GM18861 (cell line): ENCODE results near the gene UNC13C.

Experiments
- ATAC-seq: cut with Tn5 transposase; IDR thresholded peaks from one replicate; pipeline ENCODE4 v1.9.1; 2021; ENCODE audit not compliant: unreplicated experiment

Gene UNC13C

DNA sequence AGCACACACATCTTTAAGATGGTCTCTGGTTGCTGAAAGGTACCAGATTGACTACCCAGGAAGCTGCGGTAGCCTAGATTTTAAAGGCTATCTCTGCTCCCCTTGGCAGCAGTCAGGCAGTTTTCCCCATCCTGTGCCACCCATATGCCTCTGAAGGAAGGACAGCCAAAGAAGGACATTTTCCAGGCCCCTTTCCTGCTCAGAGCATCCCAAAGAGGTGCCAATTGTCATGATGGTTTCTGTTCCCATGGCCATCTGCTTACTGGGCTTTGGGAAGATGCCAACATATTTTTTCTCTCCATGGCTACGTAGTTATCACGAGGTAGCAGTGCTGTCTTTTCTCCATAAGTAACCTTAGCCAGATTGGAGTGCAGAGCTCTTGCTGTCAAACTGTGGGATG, 39.7 kb downstream of the UNC13C start:
- no peak for ATAC-seq

DNA sequence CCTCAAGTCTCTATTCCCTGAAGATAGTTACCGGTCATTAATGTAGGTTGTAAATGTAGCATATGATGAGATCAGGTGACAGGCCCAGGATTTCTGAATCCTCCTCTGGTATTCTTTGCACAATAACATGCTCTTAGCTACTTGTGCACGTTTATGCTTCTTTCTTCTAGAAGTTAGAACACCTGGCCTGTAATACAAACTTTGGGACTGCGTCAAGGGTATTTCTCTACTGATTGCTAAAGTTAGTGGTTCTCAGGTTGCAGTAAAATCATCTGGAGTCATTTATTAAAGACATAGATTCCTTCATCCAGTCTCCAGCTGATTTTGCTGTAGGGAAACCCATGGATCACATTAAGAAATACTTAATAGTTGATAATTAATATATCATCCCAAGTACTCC, 48.0 kb downstream of the UNC13C start:
- ATAC-seq: no peak

DNA sequence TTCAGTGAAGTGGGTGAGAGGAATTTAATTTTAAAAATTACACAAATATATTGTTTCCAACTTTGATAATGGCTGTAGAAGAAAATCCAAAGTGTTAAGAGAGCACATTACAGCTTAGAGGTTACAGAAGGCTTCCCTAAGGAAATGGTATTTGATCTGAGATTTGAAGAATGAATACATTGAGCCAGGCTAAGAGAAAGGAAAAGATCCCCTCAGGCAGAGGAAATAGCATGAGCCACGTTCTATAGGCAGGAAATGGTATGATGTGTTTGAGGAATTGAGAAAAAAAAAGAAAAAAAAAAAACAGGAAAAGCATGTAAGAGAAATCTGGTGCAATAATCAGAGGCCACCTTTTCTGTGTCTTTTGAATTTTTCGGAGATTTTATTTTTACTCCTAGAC, 48.6 kb downstream of the UNC13C start:
- no peak for ATAC-seq

DNA sequence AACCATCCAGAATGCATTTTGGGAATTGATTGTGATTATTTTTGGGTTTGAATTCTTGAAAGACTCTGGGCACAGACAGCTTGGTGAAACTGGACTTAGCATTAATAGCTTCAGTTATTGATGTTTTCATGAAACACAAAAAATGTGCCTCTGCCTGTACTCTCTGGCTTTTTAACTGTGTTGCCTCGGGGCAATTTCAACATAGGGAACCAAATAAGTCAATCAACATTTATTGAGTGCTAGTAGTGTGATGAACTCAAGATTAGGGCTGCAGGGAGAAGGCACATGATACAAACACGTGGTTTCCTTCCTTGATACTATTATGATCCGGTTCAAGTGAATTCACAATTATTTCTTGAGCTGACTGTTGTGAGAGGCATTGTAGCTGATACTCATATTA, 50.8 kb downstream of the UNC13C start:
- ATAC-seq: no peak

DNA sequence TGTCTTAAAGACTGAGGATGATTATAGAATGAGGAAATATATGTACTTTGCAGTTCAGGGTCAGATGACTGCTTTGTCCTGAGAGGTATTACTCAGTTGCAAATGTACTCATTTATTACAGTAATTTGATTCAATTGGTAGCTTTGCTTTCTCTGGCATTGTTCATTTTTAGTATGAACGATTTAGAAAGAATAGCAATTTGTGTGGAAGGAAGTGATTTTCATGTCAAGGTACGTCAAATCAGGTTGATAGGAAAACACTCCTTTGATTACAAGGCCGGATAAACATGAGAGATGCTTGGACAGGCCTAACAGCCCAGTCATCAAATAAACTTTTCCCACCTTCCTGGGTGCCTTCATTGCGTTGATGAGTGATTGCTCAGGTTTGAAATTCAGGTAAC, 53.8 kb downstream of the UNC13C start:
- no peak for ATAC-seq

DNA sequence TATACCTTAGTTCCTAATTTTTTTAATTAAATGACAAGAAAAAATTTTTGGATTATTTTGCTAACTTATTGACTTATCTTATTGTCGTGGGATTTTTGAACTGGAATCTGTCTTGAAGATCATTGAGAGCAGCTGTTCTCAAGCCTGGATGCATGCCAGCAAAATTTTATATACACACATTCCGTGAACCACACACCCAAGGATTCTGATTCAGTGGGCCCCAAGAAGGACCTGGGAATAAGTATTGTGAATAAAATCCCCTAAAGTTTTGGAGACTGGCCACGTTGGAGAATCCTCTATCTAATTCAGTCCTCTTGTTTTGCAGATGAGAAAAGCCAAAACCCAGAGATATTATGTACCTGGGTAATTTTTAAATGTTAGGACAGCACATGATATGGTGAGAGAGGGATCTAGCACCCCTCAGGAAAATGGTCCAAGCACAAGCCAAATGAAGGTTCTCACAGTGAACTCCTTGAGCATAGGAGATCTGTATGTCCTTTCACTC, 55.2 kb downstream of the UNC13C start:
- no peak for ATAC-seq

DNA sequence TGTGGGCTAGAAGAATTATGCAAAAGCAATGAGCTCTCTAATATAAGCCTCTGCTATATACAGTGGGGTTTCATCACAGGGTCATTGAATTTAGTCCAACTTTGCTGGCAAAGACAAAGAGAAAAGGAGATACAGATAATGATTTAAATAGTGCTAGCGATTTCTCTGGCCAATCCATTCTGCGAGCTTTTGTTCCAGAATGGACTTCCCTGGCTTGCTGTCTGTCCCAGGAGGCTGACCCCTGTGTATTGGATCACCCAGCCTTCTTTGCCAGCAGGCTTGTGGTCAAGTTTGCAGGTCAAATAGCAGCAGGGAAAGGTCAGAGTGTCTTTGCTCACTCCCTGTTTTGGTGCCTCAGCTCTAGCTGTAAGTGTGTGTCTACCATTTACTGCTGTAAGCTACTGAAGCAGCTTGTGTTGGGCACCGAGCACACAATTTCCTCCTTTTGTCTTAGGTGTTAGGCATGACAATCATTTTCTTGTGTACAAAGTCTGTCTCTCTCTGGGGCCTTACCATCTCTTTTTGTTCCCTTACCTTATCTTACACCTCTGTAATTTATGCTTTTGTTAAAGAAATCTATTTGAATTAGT, 55.7 kb downstream of the UNC13C start:
- no peak for ATAC-seq

DNA sequence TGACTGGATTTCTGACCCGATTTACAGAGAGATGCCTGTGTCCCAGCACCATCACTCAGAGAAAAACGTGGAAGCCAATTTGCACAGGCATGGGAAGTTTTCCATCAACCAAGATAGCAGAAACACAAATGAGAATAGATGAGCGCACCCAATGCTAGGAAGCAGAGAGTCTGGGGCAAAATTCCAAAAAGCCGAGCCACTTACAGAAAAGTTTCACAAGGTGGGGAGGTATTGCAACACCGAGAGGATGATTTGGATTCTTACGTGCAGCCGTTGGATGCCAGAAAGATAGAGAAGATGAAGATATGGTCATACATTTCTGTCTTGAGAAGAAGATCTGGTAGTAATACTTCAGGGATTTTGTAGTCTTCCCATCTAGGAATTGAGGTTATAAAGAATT, 57.4 kb downstream of the UNC13C start:
- ATAC-seq: no peak

DNA sequence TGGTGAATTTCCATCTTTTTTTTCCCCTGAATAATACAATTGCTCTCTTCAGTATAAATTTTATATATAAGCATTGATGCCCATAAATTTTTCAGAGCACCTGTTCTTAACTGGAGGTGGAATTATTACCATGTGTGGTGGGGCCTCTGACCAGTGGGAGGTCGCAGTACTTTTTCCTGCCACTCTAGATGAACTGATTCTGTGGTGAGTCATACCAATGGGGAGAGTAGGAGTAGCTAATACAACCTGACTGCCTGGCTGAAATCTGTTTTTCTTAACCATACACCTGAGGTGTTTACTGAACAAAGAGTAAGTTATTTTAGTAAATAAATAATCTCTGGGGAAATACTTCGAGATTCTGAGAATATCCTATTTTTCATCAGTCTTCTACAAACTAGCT, 67.2 kb downstream of the UNC13C start:
- no peak for ATAC-seq

DNA sequence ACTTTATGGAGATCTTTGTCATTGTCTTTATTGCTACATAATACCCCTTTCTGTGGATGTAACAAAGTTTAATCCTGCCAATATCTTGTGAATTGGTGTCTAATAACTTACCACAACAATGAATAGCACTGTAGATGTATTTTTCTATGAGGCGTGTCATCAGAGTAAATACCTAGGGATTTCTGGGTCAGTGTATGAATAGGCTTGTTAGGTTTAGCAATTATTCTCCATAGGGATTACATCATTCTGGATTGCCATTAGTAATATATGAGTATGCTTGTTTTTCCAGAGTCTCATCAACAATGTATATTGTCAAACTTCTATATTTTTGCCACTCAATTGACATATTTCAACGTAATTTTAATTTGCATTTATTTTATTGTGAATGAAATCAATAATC, 67.9 kb downstream of the UNC13C start:
- ATAC-seq: no peak

DNA sequence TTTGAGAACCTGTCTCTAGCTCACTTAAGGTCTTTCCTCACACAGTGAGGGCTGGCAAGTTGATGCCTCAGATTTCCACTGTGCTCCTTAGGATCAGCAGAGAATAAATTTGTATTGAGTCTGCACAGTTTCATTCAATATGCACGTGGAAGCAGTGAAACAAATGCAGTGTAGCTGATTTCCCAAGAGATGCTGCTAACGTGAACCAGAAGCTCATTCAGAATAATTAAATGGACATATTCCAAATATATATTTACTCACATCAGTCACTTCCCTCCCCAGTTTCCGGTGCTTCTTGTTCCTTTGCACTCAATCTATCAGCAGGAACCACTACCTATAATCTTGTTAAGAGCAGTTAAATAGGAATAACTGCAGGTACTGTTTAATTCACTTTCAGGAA, 86.1 kb downstream of the UNC13C start:
- no peak for ATAC-seq

DNA sequence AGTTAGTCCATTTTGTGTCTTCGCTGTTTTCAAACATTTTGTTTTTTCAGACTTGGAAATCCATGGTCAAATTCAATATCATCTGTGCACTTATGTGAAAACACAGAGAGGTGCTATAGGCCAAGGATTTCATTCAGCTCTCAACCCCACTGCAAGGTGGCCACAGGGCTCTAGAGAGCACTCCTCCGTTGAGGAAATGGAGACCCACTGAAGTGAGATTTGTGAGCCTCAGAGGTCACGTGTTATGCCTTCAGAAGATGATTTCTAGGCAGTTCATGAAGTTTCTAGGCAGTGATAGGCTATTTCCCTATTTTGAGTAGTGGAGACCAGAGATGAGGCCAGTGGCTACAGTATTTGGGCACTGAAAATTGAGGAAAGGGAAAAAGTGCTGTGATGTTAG, 88.2 kb downstream of the UNC13C start:
- no peak for ATAC-seq

DNA sequence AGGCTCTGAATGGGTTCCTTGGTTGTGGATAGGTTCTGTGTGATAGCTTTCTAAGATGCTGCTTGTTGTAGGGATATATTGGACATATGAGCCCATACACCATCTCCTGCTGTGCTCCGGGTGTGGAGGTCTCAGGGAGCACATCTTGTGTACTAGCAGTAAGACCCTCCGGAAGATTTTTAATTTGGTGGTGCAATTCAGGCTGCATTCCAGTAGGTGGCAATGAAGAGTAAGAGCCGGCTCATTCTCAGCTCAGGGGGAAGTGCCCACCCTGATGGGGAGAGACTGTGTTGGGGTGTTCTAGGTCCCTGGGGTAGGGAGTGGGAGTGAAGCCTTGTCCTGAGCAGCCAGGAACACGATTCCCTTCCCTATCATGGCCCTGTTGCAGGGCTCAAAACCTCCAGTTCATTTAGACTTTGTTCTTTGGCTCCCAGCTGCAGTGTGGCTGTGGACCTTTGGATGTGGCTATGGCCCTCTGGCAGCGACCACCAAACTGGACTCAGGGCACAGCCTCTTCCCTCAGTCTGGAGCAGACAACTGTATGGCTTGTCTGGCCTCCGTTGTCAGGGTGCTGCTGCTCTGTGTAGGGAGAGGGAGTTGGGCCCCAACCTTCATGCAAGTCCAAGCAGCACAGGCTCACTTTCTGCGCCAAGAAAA, 104.7 kb downstream of the UNC13C start:
- no peak for ATAC-seq

DNA sequence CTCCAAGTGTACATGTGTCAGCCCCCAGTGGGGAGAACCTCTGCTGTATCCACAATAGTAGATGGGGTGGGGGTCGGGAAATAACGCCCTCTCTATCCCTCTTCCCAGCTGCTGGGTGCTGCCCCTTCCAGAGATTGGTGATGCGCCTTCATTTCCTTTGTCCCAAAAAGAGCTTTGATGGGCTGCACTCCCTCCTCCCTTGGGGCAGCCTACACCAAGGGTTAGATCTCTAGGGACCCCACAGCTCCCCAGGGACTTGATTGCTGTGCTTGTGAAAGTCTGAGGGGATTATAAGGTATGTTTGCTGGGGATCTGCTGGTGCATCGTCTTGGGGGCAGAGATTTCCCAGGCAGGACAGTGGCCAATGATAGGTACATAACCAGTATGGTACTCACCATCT, 105.3 kb downstream of the UNC13C start:
- no peak for ATAC-seq

DNA sequence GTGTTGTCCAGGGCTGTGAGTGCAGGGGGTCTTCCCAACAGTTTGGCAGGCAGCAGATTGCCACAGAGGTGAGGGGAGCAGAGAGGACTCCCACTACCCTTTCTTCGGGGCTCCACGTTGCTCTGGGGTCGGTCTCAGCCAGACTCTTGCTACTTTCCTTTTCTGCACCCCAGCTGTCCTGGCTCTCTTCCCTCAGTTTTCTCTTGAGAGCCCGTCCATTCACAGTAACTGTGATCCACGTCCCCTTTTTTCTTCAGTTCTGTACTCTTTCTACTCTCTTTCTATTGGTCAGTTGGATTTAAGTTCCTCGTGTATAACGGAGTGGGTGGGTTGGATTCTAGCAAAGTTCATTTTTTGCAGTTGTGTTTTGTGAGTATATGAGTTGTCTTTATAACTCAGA, 105.8 kb downstream of the UNC13C start:
- ATAC-seq: no peak

DNA sequence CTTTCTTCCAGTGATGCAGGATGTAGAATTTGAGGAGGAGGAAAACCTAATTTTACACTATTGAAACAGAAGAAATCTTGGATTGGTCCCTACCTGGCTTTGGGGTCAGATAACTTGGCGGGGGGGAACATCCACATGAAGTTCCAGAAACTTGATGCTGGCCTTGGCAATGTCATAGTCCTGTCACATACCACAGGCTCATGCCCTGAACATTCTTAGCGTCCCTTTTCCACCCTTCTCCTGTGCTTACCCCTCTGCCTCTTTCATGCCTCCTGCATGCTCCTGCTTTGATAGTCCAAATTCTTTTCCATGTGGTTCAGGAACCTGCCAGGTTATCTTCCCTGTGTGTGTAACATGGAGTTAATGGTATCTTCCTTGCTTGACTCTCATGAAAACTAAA, 110.6 kb downstream of the UNC13C start:
- no peak for ATAC-seq

DNA sequence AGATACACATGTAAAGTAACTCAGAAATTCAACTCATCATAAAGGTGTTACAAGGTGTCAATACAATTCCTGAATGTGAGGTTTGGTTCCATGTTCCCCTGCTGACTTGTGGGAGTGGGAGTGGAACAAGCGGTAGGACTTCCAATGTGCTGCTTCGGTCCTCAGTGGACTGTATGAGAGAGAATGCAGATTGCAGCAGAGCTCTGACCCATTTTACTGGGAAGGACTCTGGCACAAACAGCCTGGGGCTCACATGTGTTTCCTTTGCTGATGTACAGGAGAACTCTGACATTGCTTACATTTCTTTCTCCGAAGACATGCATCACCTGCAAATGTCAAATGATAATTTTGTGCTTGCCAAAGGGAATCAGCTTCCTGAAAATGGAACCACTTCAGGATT, 111.5 kb downstream of the UNC13C start:
- ATAC-seq: no peak

DNA sequence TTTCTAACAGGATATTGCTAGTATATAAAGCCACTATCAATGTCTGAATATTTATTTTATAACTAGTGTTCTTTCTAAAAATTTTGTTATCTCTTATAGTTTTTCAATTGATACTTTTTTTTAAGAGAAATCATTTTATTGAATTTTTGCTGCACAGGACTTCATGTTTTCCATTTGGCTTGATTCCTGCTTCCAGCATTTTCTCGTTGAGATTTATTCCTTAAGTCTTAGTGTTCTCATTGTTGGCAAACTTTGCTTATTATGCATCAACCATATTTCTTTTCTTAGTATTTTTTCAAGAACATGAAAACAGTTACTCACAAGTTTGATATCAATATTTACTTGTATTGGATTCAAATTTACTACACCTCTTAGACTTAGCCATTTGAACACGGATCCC, 113.4 kb downstream of the UNC13C start:
- ATAC-seq: no peak

DNA sequence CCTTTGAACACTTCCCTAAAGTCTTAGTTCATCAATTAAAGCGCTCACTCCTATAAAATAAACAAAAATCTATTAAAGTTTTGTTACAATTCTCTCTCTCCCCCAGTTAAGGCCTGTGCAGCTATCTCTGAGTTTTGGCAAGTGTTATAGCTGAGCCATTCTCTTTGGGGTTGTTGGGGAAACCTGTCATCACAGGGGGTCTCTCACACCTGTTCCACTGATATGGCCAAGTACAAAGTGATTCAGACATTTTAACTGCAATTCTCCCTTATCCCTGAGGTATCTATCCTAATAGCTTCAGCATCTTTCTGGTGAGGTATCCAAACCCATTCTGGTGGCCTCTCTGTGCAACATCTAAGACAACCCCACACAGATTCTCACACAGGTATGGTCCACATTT, 116.4 kb downstream of the UNC13C start:
- no peak for ATAC-seq

DNA sequence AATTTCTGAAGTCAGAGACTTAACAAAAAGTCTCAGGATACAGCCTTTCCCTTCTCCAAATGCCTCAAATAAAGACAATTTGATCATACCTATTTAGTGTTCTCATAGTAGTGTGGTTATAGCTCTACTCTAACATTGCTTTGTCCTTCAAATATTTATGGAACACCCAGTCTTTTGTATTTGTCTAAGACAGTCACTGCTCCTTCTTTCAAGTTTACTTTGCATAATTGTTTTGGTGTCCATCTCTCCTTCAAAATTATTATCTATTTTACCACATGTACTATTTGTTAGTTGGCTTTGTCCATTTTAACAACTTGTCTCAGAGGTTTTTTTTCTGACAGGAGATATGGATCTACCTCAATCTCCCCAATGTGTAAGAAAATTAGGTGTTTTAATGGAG, 118.8 kb downstream of the UNC13C start:
- no peak for ATAC-seq

DNA sequence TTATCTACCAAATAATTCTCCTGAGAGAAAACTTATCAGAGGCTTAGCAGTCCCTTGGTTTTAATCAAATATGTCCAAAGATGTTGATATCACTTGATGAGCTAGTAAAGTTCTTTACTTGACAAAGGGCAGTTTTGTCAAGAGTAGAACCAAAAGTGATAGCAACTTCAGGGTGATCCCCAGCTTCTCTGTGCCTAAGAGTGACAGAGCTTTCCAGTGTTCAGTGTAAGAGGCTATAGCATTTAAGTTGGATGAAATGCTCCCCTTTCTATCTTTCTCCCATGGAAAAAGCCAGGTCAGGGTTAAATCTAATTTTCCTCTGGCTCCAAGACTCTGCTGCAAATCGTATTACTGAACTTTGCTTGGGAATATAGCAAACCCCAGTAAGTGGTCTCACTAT, 120.8 kb downstream of the UNC13C start:
- no peak for ATAC-seq

DNA sequence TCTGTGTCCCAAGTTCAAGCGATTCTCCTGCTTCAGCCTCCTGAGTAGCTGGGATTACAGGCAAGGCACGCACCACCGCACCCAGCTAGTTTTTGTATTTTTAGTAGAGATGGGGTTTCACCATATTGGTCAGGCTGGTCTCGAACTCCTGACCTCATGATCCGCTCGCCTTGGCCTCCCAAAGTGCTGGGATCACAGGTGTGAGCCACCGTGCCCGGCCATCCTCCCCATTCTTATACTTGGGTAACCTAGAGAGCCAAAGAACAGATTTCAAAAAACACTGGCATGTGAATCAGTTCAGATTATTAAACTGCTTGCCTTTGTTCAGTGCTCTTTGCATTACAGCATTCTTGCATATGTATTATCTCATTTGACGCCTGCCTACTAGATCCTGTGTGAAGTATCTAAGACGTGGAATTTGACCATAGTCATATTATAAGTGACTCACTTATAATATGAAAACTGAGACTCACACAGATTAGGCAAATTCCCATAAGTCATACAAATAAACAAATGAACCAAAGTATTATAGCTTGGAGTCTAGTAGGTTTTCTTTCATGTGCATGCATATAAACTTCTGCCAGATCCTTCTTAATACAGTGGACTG, 123.5 kb downstream of the UNC13C start:
- ATAC-seq: no peak

DNA sequence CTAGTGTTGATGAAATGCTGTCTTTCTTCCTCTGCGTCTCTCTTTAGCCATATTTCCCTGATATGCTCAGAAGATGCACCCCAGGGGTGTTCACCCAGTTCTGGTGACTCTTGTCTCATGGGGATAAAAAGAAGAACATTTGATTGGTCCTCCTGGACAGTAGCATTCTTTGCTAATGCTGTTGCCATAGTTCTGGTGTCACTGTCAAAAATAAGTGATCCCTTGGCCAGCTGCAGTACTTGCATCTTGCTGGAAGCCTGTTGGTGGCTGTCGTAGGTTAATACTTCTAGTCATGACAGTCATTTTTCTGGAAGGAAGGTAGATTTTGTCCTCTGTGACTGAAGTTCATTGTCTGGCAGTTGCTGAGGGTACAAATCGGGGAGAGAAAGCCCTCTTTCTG, 124.5 kb downstream of the UNC13C start:
- ATAC-seq: no peak
